ENCODE results near the gene CTCFL. TPM values are rescaled to one million over a fixed set of nuclear protein-coding genes. Genes with fewer than 3 reads are reported as not detected.

The CTCFL gene
- total RNA-seq, 1 donor from 2014 or later: 0.27 TPM

GRCh38 chr20:57561356-57562279, 36.7 kb upstream of the CTCFL start:
- DNase-seq (ENCODE audit: low spot score): no peak
- intact Hi-C loops (cut with DNase I): no loop called here
- ATAC-seq: peak; percentile 14

- intact Hi-C loops (cut with DNase I): no loop called here
- DNase-seq (ENCODE audit: low spot score) (peak; percentile 81), ATAC-seq (peak; percentile 90)
Observed at GRCh38 chr20:57560554-57561355, 35.8 kb upstream of the CTCFL start, which contains the start of gene PCK1. Gene PCK1, plus strand, starts transcription at chr20:57561110. Its CDS starts 302 bp downstream, at chr20:57561412.

GRCh38 chr20:57559658-57560553, 35.0 kb upstream of the CTCFL start:
- DNase-seq (ENCODE audit: low spot score) (no peak), ATAC-seq (peak; percentile 42)
- intact Hi-C loops (cut with DNase I): no loop called here

- ATAC-seq (no peak), DNase-seq (ENCODE audit: low spot score) (no peak)
- intact Hi-C loops (cut with DNase I): no loop called here
Observed at GRCh38 chr20:57559289-57559634, 34.3 kb upstream of the CTCFL start.

DNA sequence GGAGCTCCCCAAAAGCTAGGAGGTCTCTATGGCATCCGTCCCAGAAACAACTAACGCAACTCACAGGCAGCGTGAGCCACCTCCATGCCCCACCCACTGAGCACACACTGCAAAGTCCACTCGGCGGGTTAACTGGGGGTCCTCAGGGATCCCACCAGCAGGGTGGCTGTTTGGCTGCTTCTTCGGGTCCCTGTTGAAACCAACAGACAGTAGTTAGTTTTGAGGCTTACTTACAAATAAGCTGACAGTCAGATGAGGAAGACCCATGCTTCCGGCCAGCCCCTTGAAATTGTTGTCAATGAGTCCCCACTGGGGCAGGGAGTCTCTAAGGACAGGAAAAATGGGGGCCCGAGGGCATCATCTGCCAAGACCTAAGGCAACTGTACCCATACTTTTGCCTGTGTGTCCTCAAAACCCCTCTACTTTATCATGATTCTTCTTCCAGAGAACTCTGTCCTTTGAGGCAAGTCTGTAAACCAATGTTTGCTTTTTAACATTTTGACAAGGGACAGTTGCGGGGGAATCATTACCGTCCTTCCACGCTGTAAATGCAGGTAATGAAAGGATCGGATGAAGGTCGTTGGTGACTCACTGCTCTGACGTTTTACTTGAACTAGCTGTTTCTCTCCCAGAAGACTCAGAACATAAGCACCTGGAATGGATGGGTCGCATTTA, 33.8 kb upstream of the CTCFL start:
- DNase-seq (ENCODE audit: low spot score) (no peak), ATAC-seq (no peak)
- intact Hi-C loops (cut with DNase I): no loop called here

DNA sequence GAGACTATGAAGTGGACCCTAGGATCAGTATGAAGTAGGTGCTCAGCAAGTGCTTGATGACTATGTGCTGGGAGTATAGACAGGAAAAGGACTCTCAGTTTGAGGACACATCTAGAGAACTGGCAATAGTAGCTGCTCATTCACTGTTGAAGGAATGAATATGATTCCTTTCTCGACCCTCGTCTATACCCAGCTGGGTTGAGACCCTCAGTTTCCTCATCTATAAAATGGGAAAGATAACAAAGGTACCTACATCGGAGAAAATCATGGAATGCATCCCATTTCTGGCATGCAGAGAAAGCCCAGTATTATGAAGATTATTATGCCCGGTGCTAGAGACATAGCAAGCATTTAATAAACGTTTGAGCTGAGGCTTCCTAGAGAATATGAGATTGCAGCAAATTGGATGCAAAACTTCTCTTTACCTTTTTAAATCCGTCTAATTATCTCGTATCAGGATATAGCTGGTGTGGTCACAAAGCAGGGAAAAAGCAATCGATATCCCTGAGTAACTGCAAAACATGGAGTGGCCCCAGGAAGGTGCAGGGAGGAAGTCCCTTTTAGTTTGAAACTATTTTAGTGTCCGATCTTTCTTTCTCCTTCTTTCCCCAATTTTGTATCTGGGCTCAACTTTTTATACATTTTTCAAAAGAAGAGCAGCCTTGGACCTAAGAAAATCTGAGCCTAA, 33.1 kb upstream of the CTCFL start:
- no peak for ATAC-seq
- intact Hi-C loops (cut with DNase I): no loop called here
- DNase-seq (ENCODE audit: low spot score): no peak

DNA sequence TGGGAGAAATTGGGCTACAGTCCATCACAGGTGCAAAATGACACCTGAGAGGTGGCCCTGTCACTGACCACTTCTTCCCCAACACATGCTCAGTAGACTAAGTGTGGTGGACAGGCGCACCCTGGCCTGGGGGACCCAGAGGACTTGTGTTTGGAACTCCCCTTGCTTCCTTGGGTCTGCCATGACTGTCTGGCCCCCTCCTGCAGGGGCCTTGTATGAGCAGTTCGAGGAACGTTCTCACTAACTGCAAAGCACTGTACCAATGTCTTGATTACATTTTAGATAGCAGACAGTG, 32.0 kb upstream of the CTCFL start:
- ATAC-seq (no peak), DNase-seq (ENCODE audit: low spot score) (no peak)
- intact Hi-C loops (cut with DNase I): no loop called here

- ATAC-seq (no peak), DNase-seq (ENCODE audit: low spot score) (no peak)
- intact Hi-C loops (cut with DNase I): loop anchor here (1.0 kb wide), 1 partner anchor 32 kb away; no protein-coding TSS in a partner anchor
Observed at GRCh38 chr20:57555457-57556184, 30.7 kb upstream of the CTCFL start.

DNA sequence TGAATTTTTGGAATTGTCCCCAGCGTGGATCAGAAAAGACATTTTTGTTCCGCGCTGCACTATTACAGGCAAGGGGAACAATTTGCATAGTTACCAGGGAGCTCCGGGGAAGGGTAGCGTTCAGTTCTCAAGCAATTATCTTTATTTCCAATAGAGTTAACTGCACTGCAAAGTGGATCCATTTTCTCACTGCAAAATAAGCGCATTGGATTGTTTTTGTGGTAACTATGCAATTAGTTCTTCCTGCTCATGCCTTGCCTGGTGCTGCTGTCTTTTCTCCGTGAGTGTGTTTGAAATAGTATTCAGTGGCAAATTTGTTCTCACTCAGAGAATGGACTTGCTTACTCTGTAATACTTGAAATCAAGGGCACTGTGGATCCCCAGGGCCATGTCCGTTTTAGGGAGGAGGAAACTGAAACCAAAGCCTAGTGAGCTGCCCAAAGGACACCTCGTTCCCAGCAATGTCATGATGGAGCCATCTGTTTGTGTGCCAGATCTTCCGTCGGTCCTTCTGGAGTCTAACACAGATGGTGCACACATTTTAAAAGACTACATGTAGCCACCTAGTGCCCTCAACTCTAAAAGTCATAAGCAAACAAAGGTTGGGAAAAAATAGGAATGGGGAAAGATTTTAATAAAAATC, 28.6 kb upstream of the CTCFL start:
- no peak for DNase-seq (ENCODE audit: low spot score)
- intact Hi-C loops (cut with DNase I): no loop called here
- no peak for ATAC-seq

DNA sequence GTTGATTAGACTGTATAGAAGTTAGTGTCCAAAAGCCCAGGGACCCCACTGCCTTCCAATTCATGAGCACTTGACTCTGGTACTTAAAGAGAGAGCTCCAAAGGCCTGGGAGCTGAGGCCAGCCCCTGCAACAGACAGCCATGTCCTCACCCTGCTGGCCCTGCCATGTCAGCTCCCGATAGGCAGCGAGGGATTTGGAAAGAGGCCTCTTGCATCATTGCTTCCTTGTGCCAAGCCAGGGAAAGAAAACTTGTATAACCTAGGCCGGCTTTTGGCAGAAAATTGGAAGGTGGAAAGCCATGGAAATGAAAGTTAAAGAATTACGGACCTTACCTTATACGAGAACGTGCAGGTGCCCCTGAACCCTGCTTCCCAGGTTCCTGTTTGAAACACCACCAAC, 27.5 kb upstream of the CTCFL start:
- intact Hi-C loops (cut with DNase I): no loop called here
- no peak for ATAC-seq
- no peak for DNase-seq (ENCODE audit: low spot score)

- DNase-seq (ENCODE audit: low spot score) (no peak), ATAC-seq (no peak)
- intact Hi-C loops (cut with DNase I): no loop called here
Observed at GRCh38 chr20:57548177-57549058, 23.5 kb upstream of the CTCFL start.

DNA sequence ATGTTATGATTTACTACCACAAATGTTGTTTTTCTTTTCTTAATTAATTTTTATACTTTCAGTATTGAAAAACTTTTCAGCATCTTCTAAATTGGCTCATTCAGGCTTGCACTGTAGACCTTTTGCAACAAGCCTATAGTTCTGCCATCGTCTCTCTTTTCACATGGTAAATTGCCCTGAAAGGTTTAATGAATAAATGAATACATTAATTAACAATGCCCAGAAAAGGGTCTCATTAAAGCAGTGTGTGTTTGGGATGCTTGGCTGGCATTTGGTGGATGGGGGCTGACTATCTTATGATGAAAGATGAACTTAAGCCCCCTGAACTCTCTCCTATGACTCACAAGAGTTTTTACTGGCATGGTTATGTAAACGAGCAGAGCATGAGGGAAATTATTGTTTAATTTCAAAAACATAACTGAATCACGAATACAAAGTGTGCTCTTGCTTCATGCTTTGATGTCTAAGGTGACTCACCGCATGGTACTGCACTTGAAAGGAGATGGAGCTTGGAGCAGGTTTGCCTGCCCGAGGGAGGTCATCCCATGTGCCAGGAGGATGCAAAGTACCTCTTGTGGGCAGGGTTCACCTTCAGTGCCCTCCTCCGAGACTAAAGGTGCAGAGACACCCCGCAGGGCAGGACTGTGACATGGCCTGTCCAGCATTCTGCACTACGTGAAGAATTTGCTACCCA, 22.2 kb upstream of the CTCFL start:
- no peak for ATAC-seq
- intact Hi-C loops (cut with DNase I): no loop called here

DNA sequence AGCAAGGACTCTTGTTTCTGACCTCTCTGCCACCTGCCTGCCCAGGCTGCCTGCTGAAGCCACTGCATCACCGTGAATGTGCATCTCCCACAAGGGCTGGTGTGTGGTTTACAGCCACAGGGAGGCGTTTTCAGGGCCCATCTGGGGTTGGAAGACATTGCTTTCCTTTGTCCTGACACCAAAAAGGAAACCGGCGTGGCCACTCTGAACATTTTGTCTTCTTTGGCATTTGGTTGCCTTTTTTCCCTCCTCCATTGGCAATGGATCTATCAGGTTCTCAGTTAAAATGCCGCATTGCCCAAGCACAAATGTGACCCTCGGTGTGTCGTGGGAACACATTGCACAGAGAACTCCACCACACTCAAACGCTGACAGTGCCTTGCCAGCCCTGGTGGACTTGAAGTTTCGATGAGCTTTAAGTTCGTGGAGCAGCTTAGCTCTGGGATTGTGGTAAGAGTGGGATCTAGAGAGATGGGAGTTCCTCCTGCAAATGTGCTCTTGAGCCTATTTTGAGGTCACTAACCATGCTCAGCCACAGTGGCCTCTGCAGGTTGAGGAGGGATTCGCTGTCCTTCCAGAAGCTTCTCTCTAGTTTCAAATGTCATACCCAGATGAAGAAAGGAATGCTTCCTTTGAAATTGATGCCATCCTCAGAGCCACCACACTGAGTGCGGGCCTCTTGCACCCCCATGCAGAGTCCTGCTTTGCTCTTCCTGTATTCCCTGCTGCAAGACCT, 21.2 kb upstream of the CTCFL start:
- intact Hi-C loops (cut with DNase I): no loop called here
- ATAC-seq (no peak), DNase-seq (ENCODE audit: low spot score) (no peak)

More for the DNA sequence above, 22.2 kb upstream of the CTCFL start:
- no peak for DNase-seq (ENCODE audit: low spot score)

DNA sequence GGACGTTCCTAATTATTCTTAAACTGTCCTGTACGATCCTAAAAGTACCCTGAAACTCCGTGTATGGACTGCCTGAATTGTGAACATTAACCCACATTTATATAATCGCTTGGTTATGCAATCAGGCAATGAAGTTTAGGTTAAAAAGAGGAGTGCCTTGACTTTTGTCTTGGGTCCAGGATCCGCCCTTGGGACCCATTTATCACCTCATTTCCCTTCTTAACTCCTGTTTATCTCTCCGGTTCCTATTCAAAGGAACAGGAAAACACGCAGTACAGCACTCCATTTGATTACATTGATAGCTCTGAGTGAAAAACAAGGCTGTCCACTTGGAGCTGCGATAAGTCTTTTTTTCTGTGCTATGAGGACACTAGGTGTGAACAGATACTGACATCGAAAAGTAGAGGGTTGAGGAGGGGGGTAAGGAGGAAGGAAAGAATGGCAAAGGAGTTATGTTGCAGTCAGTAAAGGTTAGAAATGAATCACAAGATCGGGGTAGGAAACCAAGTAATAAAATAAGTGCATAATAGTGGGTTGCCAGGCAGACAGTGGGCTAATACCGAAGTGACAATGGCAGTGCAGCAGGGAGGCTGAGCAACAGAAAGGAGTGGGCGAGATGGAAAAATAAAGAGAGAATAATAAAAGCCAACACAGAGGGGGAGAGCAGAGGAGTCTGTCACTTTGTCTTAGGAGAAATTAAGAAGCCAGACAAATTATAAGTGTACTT, 20.1 kb upstream of the CTCFL start:
- intact Hi-C loops (cut with DNase I): no loop called here
- ATAC-seq: peak; percentile 52
- no peak for DNase-seq (ENCODE audit: low spot score)

Data from sciatic nerve (tissue), 2 donors.